GM21381 (cell line): ENCODE data around the gene PGAP6.
"Not testable (repeated sequence)": the region's sequence is repeated elsewhere in the genome, so short reads cannot be mapped to it uniquely, and the experiment has no call there.

Experiments used
- ATAC-seq: cut with Tn5 transposase; IDR thresholded peaks from one replicate; pipeline ENCODE4 v1.9.1; 2021; ENCODE audit warnings: mild to moderate bottlenecking, moderate library complexity; ENCODE audit not compliant: unreplicated experiment

The PGAP6 gene, protein sequence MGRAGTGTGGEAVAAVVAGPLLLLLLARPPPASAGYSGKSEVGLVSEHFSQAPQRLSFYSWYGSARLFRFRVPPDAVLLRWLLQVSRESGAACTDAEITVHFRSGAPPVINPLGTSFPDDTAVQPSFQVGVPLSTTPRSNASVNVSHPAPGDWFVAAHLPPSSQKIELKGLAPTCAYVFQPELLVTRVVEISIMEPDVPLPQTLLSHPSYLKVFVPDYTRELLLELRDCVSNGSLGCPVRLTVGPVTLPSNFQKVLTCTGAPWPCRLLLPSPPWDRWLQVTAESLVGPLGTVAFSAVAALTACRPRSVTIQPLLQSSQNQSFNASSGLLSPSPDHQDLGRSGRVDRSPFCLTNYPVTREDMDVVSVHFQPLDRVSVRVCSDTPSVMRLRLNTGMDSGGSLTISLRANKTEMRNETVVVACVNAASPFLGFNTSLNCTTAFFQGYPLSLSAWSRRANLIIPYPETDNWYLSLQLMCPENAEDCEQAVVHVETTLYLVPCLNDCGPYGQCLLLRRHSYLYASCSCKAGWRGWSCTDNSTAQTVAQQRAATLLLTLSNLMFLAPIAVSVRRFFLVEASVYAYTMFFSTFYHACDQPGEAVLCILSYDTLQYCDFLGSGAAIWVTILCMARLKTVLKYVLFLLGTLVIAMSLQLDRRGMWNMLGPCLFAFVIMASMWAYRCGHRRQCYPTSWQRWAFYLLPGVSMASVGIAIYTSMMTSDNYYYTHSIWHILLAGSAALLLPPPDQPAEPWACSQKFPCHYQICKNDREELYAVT

DNA sequence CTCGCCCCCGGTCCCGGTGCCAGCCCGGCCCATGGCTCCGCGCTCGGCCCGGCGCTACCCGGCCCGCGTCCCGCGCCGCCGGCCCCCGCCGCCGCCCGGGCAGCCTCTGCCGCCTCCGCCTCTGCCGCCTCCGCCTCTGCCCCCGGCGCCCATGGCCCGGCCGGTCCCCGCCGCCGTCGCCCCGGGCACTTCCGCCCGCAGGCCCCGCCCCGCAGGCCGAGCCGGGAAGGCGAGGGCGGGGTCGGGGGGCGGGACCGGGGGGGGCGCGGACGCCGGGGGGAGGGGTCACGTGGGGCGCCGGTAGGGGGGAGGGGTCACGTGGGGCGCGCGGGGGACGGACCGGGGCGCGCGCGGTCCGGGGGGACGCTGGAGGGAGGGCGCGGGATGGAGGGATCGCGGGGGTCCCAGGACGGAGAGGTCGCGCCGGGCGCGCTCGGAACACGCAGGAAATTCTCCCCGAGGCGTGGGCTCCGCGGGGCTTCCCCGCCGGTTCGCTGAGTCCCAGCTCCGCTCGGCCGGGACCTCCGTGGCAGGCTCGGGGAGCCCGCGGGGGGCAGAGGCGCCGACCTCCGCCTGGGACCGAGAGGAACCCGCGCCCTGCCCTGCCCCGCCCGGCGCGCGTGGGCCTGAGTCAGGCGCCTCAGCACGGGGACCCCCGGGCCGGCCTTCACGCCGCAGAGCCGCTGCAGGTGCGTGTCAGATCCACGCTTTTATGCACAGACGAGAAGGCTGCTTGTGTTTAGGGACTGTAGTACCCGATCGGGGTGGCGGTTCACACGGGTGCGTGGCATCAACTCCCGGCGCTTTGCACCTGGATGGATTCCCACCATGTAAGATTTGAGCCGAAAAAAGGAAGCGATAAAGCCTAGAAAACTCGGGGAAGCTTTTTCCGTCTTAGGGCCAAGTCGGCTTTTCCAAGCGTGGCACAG lies at the start of gene PGAP6:
PGAP6 (minus strand) TSS at position 190 of the 929 bp plus-strand sequence; CDS start at position 33, 157 bp downstream.
- peak; percentile 61 for ATAC-seq

DNA sequence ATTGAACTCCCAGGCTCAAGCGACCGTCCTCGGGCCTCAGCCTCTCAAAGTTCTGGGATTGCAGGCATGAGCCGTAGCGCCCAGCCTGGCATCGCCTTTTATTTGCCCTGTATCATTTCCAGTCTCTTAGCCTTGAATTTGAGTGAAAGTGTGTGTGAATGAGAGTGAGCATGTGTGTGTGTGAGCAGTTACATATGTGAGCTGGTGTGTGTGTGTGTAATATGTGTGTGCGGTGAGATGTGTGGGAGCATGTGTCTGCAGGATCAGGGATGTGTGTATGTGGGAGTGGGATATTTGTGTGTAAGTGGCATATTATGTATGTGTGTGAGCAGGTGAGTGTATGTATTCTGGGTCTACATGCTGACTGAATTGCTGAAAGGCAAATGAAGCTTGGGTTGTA lies 49.1 kb upstream of the PGAP6 start:
- no peak for ATAC-seq

DNA sequence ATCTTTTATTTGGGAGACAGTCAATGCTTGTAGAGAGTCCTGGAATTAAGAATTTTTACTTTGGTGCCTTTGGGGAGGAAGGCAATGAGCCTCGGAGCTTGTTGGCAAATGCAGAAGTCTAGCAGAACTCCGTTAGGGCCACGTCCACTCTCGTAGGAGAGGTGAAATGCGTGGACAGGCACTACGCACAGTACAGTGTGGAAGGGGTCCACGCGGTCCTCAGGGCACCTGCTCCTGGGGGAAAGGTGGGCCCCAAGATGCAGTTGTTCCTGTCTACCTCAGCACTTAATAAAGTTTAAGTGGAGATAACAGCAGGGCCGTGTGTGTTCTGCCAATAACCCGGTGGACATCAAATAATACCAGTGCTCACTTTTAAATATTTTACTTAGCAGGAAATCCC lies 45.5 kb upstream of the PGAP6 start:
- no peak for ATAC-seq

DNA sequence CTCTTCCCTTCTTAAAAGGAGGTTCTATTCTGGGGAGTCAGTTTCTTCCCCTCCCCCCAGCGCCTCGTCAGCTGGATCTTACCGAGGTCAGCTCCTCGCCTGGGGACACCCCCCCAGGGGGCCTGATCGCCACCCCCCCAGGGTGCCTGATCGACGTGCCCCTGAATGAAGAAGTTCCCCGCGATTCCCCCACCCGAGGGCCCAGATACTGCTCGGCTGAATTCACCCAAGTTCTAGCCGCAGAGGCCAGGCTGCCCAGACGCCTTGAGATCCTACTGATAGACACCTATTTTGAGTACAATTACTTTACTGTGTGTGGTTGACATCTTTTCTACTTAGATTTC lies 45.1 kb upstream of the PGAP6 start:
- no peak for ATAC-seq

DNA sequence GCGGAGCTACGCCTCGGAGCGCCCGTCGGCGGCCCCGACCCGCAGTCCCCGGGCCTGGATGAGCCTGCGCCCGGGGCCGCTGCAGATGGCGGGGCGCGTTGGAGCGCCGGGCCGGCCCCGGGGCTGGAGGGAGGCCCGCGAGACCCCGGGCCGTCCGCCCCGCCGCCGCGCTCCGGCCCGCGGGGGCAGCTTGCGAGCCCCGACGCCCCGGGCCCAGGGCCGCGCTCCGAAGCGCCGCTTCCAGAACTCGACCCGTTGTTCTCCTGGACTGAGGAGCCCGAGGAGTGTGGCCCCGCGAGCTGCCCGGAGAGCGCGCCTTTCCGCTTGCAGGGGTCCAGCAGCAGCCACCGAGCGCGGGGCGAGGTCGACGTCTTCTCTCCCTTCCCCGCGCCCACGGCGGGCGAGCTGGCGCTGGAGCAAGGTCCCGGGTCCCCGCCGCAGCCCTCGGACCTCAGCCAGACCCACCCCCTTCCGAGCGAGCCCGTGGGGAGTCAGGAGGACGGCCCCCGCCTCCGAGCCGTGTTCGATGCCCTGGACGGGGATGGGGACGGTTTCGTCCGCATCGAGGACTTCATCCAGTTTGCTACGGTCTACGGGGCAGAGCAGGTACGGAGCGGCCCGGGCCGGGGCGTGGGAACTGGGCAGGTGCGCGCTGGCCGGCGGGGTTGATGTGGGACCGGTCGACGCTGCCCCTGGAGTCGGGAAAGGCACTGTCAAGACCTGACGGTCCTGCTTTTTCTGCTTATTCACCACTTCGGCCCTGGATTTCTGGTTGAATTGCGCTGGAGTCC lies 44.5 kb upstream of the PGAP6 start:
- ATAC-seq: peak; percentile 18

DNA sequence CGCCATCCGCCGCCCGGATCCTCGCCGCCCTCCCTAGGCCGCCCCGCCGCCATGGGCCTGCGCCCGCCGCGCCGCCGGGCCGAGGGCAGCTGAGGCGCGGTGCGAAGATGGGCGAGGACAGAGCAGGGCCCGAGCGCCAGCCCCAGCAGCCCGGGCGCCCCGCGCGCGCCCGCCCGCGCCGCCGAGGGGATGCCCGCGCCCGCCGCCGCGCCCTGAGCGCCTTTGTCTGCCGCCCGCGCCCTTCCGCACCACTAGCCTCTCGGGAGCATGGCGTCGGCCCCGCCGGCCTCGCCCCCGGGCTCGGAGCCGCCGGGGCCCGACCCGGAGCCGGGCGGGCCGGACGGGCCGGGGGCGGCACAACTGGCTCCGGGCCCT lies 43.9 kb upstream of the PGAP6 start:
- ATAC-seq: peak; percentile 47

DNA sequence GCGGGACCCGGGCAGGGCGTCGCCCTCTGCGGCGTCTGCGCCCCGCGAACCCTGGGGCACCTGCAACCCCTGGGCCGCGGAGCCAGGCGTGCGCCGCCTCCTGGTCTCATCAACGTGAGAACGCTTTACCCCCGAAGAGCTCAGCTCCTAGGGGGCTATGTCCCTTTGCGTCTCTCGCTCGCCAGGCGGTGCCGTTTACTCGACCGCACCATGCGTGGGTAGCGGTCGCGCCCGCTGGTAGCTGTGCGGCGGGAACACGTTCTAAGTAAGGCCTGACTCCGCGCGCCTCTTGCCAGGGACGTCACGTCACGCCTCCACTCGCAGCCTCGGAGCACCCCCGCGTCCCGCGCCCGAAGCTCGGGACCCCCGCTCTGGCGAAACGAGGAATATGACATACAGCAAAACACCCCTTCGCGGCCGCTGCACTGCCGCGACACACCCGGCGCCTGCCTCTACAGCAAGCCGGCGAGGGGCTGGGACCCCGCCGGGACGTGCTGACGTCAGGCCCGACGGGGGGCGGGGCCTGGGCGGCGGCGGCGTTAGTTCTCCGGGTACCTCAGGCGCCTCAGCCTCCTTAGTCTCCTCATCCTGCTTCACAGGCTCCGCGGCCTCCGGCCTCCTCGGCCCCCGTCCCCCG lies 43.4 kb upstream of the PGAP6 start, which contains the start of gene RAB11FIP3:
RAB11FIP3 (plus strand) TSS at position 568 of the 637 bp plus-strand sequence. CDS start 358 bp downstream, outside the sequence.
- ATAC-seq: peak; percentile 86

DNA sequence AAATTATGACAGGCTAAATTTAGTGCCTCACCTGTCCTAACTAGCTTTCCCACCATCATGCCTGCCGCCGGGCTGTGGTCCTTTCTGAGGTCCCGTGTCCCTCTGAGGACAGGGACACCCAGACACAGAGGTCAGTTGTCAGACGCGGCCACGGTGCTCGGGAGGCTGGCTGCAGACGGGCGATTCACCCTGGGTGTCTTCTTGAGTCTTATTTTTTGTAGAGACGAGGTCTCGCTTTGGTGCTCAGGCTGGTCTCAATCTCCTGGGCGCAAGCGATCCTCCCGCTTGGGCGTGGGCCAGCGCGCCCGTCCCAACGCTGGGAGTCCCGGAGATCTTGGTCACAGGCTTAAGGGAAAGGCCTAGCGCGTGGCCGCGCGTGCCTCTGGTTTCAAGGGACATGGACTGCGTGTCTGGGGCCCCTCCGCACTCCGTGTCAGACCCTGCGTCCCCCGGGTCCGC lies 42.9 kb upstream of the PGAP6 start:
- no peak for ATAC-seq

DNA sequence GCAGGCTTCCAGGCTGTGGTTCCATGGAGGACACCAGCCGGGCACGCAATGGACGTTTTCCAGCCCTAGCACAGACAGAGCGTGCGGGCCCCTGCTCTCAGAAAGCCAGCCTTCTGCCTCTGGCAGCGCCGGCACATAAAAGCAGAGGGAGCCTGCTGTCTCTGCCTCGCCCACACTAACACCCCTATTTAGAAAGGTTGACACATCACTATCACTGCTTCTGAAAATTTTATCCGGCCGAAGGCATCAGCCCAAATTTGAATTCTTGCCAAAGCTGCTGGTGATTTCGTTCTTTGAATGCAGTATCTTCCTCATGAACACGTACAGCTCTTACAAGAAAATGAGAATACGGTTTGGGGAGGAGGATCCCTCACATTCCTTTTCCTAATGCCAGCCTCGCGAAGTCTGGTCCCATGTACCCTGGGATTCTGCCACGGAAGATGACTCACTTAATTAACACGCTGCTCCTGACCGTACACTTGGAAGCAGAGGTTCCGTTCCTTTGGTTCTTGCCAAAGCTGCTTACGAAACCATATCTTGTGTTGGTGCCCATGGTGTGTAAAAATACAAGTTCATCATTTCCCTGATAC lies 42.4 kb upstream of the PGAP6 start:
- ATAC-seq: no peak

DNA sequence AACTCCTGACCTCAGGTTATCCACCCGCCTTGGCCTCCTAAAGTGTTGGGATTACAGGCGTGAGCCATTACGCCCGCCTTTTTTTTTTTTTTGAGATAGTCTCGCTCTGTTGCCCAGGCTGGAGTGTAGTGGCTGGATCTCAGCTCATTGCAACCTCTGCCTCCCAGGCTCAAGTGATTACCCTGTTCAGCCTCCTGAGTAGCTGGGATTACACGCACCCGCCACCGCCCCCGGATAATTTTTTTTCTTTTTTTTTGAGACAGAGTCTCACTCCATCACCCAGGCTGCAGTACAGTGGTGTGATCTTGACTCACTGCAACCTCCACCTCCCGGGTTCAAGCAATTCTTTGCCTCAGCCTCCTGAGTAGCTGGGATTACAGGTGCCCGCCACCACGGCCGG lies 40.4 kb upstream of the PGAP6 start:
- not testable (repeated sequence) for ATAC-seq

DNA sequence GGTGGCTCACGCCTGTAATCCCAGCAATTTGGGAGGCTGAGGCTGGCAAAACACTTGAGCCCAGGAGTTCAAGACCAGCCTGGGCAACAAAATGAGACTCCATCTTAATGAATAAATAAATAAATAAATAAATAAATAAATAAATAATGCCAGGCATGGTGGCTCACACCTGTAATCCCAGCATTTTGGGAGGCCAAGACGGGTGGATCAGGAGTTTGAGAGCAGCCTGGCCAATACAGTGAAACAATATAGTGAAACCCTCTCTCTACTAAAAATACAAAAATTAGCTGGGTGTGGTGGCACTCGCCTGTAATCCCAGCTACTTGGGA lies 33.4 kb upstream of the PGAP6 start:
- ATAC-seq: not testable (repeated sequence)

DNA sequence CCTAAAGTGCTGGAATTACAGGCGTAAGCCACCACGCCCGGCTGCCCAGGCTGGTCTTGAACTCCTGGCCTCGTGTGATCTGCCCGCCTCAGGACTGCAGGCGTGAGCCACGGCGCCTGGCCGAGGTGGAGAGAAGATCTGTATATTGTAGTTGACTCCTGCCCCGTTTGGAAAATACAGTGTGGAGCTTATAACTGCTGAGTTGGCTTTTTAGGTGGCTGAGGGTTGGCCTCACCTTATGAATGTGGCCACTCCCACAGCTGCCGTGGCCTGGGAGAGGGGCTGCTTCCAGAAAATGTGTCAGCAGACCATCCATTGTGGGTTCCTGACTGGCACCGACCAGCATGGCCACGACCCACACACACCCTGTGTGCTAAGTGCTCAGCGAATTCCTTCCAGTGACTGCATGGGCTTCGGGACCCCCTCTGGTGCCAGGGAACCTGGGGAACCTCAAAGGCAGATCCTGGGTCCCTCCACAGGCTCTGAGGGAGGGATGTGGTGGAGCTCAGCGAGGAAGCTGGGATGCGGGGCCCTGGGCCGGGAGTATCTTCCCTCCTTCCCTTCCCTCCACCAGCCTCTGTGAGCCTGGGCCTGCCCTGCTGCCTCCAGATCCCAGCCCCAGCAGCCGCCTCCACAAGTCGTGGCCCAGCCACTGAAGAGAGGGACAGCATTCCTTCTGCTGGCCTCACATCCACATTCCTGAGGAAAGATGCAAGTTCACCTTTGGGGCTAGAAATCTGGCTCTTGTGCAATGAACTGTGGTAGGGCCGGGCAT lies 32.8 kb upstream of the PGAP6 start:
- ATAC-seq: no peak

DNA sequence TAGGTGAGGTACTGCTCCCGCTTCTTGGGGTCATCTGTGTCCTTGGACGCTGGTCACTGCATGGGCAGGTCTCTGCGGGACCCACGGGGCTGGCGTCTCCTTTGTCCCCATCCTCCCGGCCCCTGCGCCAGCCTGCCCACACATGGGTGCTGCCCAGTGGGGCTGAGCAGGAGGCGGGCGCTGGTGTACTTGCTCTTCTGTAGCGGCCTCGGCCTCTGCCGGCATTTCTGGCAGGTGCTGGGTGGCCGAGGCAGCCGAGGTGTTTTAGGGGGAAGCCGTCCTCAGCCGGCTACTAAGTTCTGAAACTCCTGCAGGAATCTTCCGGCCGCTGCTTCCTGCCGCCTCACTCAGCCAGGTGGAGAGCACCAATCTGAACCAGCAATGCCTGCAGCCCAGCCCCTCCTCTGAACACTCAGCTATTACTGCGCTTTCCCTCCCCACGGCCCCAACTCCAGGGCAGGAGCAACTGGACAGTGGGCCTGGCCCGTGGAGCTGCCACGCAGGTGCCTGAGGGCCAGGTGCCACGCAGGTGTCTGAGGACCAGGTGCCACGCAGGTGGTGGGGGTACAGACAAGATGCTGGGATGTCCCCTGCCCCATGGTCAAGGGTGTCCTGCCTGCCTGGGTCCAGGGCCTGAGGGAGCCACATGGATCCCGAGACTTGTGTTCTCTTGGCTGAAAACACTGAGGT lies 29.9 kb upstream of the PGAP6 start:
- ATAC-seq: no peak

DNA sequence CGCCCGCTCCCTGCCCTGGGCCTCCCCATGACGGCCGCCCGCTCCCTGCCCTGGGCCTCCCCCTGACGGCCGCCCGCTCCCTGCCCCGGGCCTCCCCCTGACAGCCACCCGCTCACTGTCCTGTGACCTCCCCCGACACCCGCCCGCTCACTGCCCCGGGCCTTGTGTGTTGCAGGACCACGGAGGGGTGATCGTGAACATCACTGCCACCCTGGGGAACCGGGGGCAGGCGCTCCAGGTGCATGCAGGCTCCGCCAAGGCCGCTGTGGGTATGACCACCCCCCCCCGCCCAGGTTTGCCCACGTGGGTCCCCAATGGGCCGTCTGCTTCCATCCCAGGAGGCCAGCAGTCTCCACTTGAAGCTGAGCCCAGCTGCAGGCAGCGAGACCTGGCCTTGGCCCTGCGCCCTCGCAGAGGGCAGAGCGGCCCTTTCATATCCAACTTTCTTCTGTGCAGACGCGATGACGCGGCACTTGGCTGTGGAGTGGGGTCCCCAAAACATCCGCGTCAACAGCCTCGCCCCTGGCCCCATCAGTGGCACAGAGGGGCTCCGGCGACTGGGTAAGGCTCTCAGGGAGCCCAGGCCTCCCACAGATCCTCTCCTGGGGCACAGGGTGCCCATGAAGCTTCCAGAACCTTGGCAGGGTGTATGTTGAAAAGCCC lies 28.9 kb upstream of the PGAP6 start:
- no peak for ATAC-seq

DNA sequence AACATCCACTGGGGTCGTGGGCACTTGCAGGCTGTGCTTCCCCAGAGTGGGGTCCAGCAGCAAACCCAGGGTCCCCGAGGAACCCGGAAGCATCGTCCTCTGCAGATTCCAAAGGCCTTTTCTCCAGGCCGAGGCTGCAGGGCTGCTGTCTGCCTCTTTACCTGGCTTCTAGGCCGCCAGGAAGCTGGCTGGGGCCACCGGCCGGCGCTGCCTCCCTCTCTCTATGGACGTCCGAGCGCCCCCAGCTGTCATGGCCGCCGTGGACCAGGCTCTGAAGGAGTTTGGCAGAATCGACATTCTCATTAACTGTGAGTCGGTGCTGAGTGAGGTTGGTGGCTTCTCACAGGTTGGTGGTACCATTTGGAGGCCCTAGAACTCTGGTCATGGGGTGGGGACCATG lies 25.5 kb upstream of the PGAP6 start:
- ATAC-seq: no peak

DNA sequence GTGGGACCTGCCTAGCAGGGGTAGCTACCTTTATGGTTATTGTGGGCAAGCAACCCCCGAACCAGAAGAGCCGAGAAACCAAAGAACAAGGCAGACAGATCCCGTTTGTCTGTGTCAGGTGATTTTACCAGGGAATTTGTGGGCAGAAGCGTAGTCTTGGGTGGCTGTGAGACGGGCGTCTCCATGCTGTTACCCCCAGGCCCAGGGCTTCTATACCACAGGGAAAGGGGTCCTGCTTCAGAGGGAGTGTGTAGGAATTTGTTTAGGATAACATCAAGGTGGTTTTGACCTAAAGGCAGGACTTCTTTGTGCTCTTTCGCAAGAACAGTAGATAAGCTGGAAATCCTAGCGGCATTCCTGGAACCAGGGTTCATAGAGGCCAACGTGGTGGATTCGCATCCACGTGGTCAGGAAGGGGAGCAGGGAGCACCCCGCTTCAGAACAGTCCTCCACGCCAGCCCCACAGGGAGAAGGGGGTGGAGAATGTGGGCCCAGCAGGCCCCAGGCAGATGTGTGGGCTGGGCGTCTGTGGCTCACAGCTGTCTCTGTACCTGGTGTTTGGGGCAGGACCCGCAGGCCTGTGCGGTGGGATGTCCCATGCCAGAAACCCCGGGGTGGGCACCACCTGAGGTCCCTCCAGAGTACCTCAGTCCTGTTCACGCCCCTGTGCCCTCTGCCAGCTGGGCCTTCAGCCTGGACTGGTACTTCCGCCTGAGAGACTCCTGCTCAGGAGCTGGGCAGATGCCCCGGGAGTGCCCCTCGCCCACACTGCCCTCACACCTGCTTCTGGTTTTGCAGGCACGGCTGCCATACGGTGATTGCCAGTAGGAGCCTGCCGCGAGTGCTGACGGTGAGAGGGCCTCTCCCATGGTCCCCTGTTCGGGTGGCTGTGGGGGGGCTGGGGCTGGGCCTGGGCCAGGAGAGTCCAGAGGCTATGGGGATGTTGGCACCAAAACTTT lies 24.0 kb upstream of the PGAP6 start:
- ATAC-seq: no peak
